Stimulated activated CD8-positive, alpha-beta memory T cell treated with anti-CD3 and anti-CD28 coated beads, Interleukin-15, amount 100 ng/mL, for 48 hours (primary cell): ENCODE measurements around the gene ALG14.
"Not testable (repeated sequence)": the region's sequence is repeated elsewhere in the genome, so short reads cannot be mapped to it uniquely, and the experiment has no call there.

Experiments used
- DNase-seq, 2 donors: peaks; one replicate each; pipeline ENCODE4 v3.0.0-alpha.2; 2020; ENCODE audit warnings: low read depth in 2 of 2

ALG14 gene

DNA sequence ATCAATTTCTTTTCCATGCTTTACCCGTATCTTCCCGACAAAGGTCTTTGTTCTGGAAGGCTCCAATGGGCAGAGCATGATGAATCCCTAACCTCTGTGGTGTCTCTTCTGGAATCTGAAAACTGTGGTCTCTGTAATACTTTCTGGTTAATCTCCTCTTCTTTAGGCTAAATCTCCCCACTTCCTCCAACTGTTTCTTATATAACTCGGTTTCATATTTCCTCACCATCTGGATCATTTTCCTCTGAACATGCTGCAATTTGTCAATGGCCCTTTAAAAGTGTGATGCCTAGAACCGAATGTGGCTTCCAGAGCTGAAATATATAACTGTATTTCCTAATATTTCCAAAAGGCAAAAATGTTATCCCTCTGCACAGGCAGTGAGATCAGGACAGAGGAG, 66.1 kb downstream of the ALG14 start:
- DNase-seq, result no peak

DNA sequence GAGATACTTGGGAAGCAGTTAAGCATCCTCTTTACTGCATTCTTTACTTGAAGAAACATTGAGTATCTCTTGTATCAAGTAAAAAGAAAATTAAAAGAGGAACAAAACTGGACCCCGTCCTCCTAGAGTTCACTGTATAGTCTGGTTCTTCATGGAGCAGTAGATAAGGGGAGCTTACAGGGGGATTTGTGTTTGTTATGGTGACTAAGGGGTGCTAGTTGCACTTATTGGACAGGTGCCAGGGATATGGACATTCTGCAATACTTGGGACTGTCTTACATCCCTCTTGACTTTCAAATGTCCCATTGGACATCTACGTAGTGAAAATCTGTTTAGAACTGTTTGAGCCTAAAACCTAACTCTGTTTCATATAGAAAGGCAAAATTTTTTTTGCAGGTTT, 67.2 kb downstream of the ALG14 start:
- no peak for DNase-seq

DNA sequence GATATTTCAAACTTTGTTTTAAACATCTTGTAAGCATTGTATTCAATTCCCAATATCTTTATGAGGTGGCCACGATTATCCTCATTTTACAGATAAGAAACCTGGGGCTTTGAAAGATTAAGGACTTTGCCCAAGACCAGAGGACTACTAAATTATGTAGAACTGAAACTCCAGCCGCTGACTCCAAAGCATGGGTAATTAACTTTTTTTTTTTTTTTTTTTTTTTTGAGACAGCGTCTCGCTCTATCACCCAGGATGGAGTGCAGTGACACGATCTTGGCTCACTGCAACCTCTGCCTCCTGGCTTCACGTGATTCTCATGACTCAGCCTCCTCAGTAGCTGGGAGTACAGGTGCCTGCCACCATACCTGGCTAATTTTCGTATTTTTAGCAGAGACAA, 68.7 kb downstream of the ALG14 start:
- DNase-seq, result no peak

DNA sequence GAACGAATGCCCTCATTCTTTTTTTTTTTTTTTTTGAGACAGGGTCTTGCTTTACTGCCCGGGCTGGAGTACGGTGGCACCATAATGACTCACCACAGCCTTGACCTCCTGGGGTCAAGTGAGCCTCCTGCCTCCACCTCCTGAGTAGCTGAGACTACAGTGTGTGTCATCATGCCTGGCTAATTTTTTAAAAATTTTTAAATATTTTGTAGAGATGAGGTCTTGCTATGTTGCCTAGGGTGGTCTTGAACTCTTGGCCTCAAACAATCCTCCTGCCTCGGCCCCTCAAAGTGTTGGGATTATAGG, 69.4 kb downstream of the ALG14 start:
- no peak for DNase-seq

DNA sequence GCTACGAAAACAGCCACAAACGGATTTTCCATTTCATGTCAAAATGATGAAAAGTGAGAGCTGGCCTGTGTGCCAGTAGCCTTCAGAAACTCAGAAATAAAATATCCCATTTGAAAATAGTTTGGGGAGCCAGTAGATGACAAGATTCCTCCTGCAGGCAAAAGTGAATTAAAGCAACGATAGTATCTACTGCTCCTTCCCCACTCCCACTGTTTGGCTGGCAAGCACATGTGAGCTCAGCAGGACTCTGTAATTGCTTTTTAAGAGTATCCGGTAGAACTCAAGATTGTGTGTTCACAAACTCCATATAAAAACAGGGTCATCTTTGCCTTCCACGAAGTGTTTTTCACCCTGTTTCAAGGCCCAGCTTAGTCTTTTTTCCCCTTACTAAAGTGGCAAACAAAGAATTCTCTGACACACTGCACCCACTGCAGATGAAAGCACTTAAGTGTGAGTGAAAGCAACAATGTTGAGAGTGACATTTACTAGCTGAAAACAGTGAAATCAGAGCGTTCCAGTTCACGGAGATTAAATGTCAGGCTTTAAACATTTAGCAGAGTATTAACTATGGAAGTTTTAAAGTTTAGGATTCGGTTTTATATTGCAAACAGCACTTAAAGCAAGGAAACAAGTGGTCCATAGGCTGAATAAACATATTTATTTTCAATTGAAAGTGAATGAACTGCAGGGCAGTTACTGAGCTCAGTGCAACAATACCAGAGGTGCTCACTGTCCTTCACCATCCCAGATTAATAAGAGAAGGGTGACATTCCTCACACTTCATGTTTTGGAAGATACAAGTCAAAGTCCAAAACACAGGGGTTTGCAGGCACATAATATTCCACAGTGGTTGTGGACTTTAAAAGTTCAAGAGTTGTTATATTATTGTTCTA, 70.0 kb downstream of the ALG14 start:
- no peak for DNase-seq

DNA sequence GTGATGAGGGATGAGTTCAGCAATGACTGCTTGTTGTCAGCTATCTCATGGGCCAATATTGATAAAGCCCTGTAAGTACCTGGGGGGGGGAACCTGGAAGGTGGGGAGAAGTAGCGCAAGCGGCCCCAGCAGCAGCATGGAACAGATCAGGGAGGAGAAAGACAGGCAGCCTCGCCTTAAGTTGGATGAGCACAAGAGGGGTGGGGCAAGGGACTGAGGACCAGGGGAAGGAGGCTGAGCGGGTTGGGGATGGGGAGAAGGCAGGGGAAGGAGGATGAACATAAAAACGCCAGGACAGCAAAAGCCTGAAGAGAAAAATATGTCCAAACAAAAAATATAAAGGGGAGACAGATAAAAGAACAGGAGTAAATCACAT, 70.6 kb downstream of the ALG14 start:
- DNase-seq, result no peak

DNA sequence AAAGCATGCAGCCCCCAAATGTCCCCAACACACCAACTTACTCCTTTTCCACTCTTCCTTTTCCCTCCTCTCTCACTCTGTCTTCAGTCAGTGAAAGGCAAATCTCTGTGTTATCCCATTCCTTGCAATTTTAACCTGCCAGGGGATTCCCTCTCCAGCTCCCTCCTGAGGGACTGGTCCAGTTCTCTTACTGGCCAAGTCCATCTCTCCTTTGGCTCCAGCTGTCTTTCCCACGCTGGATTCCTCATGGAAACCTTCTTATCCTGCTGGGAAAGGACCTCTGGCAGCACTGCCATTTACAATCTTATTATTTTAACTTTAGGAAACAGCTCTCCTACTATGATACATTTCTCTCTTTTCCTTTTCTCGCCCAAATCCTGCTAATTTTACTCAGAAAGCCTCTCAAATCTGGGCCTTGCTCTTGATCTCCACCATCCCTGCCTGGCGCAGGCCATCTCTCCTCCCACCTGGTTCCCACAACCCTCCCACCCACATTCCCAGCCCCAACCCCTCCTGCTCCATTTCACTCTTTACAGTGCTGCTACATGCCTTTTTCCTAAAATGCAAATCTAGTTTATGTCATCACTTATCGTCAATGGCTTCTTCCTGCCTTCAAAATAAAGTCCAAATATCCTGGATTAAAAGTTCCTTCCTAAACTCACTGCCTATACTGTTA, 73.2 kb downstream of the ALG14 start:
- DNase-seq, result no peak

DNA sequence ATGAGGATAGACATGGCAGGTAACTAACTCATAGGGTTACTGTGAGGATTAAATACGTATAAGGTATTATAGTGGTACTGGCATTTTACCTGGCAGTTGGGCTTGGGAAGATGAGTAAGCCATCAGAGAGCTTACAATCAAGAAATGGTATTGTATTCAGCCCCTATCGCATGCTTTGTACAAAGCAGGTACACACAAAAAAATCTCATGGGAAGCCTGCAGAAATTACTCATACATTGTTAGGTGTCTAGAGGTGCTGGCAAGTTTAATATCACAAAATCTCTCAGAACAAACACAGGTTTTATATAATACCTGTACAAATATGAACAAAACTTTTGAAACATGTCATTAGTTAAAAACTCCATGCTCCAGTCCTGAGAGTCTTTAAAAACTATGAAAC, 74.0 kb downstream of the ALG14 start:
- DNase-seq, result no peak

DNA sequence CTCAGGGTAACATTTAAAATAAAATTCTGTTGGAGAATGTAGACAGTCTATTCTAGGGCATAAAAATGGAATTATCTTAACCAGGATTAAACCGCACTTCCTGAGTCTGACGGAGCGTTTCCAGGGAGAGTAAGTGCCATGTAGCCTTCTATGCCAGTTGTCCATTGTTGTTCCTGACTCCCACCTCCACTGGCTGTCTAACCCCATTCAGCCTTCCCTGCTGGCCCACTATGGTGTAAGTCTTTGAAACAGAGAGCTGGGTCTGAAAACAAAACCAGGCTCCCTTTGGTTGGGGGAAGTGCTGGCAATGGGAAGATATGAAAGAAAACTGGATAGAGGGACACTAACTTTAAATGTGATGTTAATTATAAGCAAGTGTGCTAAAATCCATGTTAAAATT, 74.6 kb downstream of the ALG14 start:
- no peak for DNase-seq

DNA sequence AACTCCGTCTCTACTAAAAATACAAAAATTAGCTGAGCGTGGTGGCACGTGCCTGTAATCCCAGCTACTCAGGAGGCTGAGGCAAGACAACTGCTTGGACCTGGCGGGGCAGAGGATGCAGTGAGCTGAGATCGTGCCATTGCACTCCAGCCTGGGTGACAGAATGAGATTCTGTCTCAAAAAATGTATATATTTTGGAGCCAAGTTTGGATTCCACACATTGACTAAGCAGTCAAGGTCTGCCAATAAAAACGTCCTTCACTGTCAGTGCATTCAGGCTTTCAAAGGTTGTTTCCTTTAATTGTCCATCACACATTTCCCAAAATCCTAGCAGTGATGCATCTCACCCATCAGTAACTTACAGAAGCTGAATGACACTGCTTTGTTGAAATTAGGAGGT, 77.2 kb downstream of the ALG14 start:
- DNase-seq, result not testable (repeated sequence)

DNA sequence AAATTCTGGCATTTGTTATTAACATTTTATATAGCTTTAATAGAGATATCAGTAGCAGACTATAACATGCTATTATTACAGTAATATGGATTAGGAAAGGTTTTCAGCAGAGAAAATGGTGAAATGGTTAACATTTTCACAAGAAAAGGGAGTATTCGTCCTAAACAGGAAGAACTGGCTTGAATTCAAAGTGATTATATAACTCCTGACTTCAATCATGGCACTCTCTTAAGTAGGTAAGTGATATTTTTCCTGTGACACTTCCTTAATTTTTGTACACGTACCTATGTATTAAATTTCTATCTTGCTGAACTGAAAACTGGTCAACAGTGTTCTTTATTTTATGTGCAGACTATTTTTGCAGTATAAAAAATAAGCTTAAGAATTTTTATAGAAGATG, 77.9 kb downstream of the ALG14 start:
- DNase-seq, result no peak

DNA sequence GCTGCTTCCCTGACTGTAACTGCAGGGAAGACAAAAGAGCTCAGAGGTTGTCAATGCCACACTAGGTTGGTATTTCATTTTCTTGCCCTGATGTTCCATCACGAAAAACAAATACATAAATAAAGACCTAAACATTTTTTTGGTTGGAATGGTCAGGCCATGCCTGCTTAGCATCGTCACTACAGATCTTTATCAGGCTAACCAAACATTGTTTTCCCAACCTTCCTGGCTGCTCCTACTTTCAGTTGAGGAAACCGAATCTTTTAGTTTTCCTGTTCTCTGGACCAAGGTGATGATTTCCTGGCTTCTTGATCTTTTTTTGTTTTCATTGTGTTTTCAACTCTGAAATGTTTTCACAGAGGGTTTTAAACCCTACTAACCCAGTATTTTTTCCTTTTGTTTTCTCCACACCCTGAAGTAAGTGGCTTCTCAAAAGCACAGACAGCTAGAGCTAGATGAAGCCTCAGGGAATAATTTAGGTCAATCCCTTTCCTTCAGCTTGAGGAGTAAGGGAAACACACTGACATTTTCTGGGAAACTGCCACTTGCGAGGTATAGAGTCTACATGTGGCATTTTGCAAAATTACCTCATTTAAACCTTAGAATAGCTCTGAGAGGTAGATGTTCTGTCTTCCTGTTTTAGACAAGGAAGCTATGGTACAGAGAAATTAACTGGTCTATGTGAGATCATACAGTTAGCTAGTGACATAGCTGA, 78.7 kb downstream of the ALG14 start:
- DNase-seq, result no peak

DNA sequence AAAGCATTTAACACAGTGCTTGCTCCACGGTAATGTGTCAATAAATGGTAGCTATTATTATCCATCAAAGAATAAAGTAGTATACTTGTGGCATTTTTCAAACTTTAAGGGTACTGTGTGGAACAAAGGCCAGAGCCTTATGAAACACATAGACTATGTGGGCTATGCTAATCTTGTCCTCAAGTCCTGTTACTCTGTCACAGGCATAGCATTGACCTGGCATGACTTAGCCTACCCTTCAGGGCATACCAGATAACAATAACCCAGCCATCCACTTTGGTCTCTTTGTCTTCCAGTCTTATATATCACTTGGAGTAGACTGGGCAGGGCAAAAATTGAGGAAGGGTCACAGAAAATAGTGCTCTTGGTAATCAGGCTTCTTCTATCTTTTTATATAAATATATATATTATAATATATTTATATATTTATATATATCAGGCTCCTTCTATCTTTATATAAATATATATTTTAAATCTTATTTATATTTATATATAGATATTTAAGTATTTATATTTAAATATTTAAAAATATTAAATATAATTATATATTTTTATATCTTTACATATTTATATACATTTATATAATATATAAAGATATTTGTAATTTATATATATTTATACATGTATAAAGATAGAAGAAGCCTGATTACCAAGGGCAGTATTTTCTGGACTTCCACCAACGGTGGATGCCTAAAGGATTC, 79.7 kb downstream of the ALG14 start:
- no peak for DNase-seq

DNA sequence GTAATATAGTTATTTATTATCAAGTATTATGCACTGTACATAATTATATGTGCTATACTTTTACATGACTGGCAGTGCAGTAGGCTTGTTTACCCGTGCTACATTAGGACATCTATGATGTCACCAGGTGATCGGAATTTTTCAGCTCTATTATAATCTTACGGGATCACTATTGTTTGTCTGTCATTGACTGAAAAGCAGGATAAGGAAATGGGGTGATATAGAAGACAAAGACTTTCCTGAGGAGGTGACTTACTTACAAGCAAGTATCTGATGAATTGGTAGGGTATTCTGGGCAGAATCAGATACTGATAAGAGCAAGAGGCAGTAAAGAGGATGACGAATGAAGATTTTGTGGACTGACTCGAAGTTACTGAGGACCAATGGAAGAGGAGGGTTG, 80.6 kb downstream of the ALG14 start:
- DNase-seq, result no peak

DNA sequence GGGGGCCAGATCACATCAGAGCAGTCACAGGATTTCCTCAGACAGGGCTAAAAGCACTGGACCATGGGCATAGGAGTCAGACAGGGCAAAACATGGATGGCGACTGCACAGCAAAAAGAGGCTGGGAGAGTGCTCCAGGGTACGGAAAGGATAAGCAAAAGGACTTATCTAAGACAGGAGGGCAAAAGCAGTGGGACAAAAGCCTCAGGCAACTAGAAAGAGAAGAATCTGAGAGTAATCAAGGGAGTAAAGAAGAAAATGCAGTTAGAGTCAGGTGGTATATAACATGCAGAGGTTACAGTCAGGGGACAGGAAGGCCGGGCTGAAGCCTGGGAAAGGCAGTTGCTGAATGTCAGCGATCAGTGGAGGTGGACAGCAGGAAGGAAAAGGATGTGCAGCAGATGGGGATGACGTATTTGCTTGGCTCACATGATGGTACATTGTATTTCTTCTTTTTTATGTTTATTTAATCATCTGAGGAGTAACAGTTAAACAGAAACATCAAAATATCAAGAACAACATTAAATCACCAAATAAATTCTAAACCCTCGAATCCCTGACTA, 82.8 kb downstream of the ALG14 start:
- no peak for DNase-seq

DNA sequence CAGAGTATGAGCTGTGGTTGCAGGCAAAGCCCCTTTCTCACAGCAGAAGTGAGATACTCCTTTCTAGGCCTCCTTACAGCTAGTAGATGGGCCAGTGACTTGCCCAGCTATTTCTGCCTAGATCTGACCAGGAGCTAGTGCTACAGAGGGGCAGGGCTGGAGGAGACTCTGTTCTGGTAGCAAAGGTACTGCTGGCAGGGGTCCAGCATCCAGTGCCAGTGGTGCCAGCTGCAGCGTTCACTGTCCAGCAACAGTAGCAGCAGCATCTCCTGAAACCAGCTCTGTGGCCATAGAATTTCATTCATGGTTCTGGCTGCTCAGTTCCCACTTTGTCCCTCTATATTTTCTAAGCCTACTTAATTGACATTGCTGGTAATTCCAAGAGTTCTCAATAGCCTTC, 83.4 kb downstream of the ALG14 start:
- DNase-seq, result no peak

DNA sequence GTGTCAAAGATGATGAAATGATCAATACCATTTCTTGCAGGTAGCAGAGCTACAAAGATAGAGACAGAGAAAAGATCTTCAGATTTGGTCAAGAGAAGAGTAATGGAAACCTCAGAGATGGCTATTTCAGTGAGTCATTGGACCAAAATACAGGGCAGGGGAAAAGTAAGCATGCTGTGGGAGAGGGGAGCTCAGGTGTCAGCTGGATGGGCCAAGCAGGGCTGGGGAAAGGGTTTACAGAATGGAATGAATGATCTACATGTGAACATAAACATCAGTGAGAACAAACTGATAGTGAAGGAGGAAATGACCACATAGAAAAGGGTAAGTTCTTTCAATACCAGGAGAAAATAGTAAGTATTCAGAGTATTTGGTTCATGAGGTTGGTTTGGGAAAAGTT, 84.4 kb downstream of the ALG14 start:
- DNase-seq, result no peak

DNA sequence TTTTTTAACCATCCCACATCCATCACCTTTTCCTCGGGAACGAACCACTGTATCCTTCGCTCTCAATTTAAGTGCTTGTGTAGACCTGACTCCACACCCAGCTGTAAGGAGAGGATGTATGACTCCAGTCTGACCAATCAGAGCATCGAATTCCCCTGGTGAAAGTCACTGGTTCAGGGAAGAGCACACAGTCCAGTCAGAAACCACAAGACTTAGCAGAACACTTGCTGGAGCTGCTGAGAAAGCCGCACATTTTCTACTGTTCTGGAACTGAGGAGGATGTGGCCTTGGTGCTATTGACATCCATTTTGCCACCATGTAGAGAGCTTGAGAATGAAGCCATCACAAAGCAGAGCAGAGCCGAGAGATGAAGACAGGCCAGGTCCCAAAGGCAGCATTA, 86.0 kb downstream of the ALG14 start:
- DNase-seq, result no peak

DNA sequence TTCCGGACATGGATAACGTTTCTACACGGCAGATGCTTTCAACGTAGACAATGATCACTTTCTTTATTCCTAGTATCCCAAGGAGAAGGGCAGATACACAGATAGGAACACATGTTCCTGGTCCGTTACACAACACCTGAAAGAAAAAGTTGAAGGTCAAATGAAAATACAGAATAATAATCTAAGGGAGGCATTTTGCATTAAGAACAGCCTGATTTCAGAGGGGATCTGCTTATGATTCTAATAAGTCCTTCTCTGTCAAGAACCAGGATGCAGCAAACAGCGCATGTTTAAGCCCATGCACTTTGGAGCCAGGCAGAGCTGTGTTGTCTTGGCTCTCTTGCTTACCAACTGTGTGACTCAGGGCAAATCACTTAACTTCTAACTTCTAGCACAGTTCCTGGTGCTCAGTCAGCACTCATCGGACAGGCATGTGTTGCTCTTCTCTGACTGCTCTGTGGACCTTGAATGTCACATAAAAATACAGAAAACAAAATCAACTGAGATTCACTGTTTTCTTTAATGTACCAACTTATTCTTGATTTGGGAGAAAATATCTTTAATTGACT, 89.5 kb downstream of the ALG14 start:
- DNase-seq, result no peak

DNA sequence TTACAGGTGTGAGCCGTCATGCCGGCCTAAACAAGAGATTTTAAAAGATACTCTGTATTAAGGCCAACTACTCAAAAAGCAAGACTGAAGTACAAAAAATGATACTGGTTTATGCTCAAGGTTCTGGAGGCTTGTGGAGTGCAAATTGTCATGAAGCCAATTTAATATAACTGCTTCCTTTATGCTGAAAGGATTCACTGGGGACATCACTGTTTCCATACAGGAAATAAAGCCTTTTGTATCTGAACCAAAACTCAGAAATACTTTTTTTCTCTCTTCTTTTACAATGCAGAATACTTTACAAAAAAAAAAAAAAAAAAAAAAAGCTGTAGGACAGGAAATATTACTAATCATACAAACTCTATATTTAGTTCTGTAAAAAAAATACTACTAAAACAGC, 90.4 kb downstream of the ALG14 start:
- no peak for DNase-seq

DNA sequence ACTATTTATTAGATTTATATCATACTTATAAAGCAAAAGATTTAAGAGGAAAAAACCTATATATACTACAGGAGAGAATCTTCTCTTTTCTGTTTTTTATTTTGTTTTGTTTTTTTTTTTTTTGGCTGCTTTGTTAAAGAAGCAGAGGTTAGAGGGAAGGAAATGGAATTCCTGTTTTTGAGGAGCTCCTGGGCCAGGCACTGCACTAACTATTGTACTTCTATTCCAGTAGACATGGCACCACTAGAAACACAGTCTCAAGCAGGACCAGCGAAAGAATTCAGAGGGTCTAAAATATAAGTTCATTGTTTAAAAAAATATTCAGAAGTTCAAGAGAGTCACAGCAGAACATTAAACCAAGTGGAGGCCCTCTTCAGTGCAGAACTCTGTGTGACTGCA, 91.2 kb downstream of the ALG14 start:
- no peak for DNase-seq
